Measurements from ENCODE around the gene CUL2. TPM values are rescaled to one million over a fixed set of nuclear protein-coding genes. Genes with fewer than 3 reads are reported as not detected.
"Not testable (repeated sequence)": the region's sequence is repeated elsewhere in the genome, so short reads cannot be mapped to it uniquely, and the experiment has no call there.

The CUL2 gene
- total RNA-seq, 1 donor from 2014 or later = 40.6 TPM

DNA sequence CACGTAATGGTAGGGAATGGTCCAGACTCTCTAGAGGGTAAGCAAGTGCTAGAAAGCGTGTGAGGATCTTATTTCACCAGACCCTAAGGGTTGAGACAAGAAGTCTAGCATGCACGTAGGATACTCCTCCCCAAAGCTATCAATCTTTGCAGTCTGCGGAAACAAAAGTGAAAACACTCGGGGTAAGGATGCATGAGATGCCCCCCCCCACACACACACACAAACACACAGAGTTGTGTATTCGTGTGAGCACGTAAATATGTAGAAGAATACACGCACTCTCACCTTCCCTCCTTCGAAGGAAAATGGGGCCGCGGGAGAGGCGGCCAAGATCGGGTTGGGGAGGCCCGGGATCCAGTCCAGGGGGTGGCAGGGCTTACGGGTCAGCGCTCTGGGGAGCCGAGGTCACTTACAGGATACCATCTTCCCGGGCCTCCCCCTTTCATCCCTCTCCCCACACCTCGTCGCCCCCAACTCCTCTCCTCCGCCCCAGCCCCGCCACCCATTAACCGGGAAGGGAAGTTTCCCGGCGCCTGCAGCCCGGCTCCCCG lies 455 bp downstream of the CUL2 start:
- peak; percentile 36 for ATAC-seq
- intact Hi-C loops (cut with micrococcal nuclease) = no loop called here
- no peak for DNase-seq

DNA sequence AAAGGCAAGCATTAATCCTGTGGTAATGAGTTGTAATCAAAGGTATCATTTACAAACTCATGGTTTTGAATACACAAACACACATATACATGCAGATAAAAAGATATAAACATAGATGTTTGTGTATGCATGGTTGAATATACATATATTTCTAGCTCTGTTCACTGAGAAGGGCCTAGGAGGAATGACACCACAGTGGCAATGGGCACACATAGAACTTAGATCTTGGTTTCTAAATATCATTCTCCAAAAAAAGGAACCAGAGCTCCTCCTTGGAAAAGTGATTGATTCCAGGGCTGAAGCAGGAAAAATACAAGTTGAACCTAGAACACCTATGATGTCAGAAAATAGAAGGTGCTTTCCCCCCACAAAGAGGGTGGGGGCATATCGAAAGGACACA lies 6.9 kb downstream of the CUL2 start:
- ATAC-seq (no peak), DNase-seq (no peak)
- intact Hi-C loops (cut with micrococcal nuclease) = no loop called here

- ATAC-seq; DNase-seq; intact Hi-C loops (cut with micrococcal nuclease): not testable (repeated sequence)
Observed at GRCh38 chr10:35080261-35080660, 9.9 kb downstream of the CUL2 start.

- intact Hi-C loops (cut with micrococcal nuclease) = no loop called here
- no peak for ATAC-seq
- no peak for DNase-seq
Observed at GRCh38 chr10:35079763-35080162, 10.4 kb downstream of the CUL2 start.

- ATAC-seq = no peak
- intact Hi-C loops (cut with micrococcal nuclease) = no loop called here
- no peak for DNase-seq
Observed at GRCh38 chr10:35079265-35079664, 10.9 kb downstream of the CUL2 start.

DNA sequence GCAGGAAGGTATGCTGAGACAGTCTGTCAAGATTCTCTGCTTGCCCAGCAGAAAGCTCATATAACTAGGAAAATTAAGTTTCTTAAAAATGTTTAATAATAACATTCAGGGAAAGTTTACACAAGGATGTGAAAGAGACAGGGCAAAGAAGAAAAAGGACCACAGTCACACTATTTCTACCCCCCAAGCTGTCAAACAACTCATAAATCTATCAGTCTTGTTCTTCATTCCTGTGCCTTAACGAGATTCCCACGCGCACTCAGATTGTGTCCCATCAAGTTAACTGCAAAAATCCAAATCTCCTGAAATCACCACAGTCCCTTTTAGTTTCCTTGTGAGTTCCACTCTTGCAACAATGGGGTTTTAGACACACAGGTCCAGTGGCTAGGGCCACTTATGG lies 14.9 kb downstream of the CUL2 start:
- no peak for DNase-seq
- ATAC-seq = no peak
- intact Hi-C loops (cut with micrococcal nuclease) = no loop called here

- no peak for DNase-seq
- ATAC-seq = no peak
- intact Hi-C loops (cut with micrococcal nuclease) = no loop called here
Observed at GRCh38 chr10:35074266-35074665, 15.9 kb downstream of the CUL2 start.

DNA sequence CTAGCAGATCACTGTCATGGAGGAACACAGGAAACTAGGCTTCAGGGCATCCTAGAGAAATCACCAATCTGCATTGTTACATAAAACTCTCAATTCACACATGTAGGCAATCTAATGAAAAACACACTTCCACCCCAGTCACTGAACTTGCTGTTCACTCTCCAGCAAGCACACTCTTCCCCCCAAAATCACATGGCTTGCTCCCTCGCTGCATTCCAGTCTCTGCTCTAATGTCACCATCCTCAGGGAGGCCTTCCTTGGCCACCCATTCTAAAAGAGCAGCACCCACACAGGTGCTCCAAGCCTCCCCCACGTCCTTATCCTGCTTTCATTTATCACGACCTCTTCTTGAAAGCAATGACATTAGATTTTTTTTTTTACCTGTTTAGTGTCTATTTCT lies 19.6 kb downstream of the CUL2 start:
- DNase-seq (no peak), ATAC-seq (no peak)
- intact Hi-C loops (cut with micrococcal nuclease) = no loop called here

DNA sequence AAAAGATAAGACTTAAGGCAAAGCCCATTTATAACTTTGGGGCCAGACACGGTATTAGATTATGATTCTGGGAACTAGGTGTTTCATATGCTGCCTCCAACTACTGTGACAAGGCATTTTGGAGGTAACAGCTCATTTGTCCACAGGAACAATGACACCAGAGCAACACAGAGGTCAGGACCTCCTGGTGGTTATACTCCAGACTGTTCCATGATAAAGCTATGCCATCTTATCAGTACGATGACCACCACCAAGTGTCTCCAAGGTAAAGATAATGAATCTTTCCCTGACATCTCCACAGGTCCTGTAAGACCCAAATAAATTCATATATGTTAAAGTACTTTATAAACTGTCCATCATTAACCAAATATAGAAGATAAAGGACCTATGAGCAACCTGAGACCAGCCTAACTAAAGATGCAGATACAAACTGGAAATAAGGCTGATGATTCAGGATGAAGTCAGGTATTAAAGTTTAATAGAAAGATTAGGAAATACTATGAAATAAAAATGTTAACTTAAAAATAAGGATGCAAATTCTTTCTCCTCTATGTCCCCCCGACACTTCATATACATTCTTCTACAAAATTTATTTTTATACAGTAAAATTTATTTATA lies 26.2 kb downstream of the CUL2 start:
- intact Hi-C loops (cut with micrococcal nuclease) = no loop called here
- no peak for ATAC-seq
- no peak for DNase-seq

GRCh38 chr10:35059481-35059880 lies 30.7 kb downstream of the CUL2 start:
- ATAC-seq = no peak
- DNase-seq = no peak
- intact Hi-C loops (cut with micrococcal nuclease) = no loop called here

- DNase-seq (no peak), ATAC-seq (no peak)
- intact Hi-C loops (cut with micrococcal nuclease) = no loop called here
Observed at GRCh38 chr10:35058686-35059085, 31.5 kb downstream of the CUL2 start.

DNA sequence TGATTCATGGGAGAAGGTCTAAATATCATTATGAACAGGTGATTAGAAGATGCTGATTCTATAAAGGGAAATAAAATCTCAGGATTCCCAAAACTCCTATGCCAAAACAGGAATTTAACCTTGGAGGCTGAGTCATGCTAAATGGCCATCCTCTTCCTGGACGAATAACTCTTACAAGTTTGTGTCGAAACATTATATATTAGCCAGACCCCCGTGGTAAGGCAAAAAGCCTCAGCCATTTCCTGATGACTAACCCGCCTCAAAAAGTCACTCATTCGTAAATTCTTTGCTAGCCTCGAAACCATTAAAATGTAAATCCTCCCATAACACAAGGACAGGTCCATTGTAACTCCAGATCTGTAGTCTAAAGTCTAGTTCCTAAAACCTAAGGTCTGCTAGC lies 32.0 kb downstream of the CUL2 start:
- no peak for DNase-seq
- ATAC-seq = no peak
- intact Hi-C loops (cut with micrococcal nuclease) = no loop called here

GRCh38 chr10:35056686-35057085 lies 33.5 kb downstream of the CUL2 start:
- no peak for ATAC-seq
- DNase-seq = no peak
- intact Hi-C loops (cut with micrococcal nuclease) = no loop called here

DNA sequence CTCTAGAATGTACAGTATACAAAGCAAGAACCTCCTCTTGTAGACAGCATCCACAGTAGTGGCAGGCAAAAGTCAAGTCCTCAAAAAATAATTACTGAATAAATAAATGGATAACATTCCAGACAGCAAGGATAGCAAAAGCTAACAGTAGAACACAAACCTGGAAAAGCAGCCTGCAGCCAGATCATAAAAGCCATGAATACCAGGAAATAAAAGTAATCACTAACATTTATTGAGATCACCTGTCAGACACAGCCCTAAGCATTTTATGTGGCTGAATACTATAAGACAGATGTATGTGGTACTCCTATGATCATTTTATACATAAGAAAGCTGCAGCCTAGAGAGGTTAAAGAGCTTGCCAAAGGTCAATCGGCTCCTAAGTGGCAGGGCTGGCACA lies 34.0 kb downstream of the CUL2 start:
- ATAC-seq = no peak
- intact Hi-C loops (cut with micrococcal nuclease) = no loop called here

DNA sequence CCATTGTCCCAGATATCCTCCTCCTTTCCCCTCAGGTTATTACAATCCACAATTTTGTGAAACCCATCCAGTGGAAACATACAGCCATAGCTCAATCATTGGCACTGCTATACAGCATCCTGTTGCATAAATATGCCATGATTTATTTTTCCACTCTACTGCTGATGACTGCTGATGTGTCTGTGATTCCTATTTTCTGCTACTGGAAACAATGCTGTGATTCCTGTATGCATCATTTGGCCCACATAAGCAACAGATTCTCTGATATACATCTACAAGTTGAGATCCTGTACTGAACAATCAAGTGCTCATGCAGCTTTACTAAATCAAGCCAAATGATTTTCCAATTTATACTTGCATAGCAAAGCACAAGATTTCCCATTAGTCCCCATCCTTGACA lies 39.6 kb downstream of the CUL2 start:
- DNase-seq (no peak), ATAC-seq (no peak)
- intact Hi-C loops (cut with micrococcal nuclease) = no loop called here

More for the DNA sequence above, 34.0 kb downstream of the CUL2 start:
- DNase-seq = no peak

- intact Hi-C loops (cut with micrococcal nuclease) = no loop called here
- DNase-seq = no peak
- ATAC-seq = no peak
Observed at GRCh38 chr10:35046074-35046473, 44.1 kb downstream of the CUL2 start.

DNA sequence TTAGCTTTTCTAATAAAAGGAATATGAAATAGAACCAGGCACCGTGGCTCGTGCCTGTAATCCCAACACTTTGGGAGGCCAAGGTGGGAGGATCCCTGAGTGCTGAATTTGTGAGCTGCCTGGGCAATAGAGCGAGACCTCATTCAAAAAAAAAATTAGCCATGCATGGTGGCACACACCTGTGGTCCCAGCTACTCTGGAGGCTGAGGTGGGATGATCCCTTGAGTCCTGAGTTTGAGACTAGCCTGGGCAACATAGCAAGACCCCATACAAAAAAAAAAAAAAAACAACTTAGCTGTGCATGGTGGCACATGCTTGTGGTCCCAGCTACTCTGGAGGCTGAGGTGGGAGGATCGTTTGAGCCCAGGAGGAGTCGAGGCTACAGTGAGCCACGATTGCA lies 44.9 kb downstream of the CUL2 start:
- intact Hi-C loops (cut with micrococcal nuclease); ATAC-seq; DNase-seq: not testable (repeated sequence)

GRCh38 chr10:35043796-35044344 lies 46.3 kb downstream of the CUL2 start:
- intact Hi-C loops (cut with micrococcal nuclease) = no loop called here

GRCh38 chr10:35042783-35043182 lies 47.4 kb downstream of the CUL2 start:
- DNase-seq (no peak), ATAC-seq (no peak)
- intact Hi-C loops (cut with micrococcal nuclease) = no loop called here

More at GRCh38 chr10:35043796-35044344, 46.3 kb downstream of the CUL2 start:
- ATAC-seq (no peak), DNase-seq (no peak)

DNA sequence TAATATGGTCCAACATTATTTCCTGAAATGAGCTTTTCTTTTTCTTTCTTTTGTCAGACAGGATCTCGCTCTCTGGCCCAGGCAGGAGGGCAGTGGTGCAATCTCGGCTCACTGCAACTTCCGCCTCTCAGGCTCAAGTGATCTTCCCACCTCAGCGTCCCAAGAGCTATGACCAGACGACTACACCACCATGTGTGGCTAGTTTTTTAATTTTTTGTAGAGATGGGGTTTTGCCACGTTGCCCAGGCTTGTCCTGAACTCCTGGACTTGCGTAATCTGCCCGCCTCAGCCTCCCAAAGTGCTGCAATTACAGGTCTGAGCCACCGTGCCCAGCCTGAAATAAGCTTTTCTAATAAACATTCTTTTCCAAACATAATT lies 48.6 kb downstream of the CUL2 start:
- ATAC-seq (no peak), DNase-seq (no peak)
- intact Hi-C loops (cut with micrococcal nuclease) = no loop called here

- no peak for ATAC-seq
- no peak for DNase-seq
- intact Hi-C loops (cut with micrococcal nuclease) = no loop called here
Observed at GRCh38 chr10:35040760-35041501, 49.2 kb downstream of the CUL2 start.

Data from left ventricle myocardium superior (tissue), 1 donor.